GM18517 (cell line): ENCODE results near the gene ZER1.
"Not testable (repeated sequence)": the region's sequence is repeated elsewhere in the genome, so short reads cannot be mapped to it uniquely, and the experiment has no call there.

ENCODE experiments used
- ATAC-seq: cut with Tn5 transposase; IDR thresholded peaks from one replicate; pipeline ENCODE4 v1.9.1; 2021; ENCODE audit warnings: mild to moderate bottlenecking, moderate library complexity; ENCODE audit not compliant: unreplicated experiment

The ZER1 gene

DNA sequence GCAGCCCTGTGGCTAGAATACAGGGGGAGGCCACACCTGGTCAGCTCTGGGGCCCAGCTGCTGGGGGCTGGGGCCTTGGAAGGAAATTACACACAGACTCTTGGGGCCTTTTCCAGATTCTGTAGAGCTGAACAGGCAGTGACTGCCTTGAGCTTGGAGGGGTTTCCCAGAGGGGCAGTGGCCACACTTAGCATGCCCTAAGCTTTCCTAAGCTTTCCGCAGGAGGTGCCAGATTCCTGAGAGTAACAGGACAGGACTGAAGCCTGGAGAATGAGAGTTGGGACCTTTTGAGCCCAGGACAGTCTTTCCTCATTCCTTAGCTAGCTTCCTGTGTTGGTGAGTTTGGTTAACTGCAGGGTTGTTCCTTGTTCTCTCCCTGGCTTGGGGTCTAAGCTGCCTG lies 16.7 kb upstream of the ZER1 start:
- ATAC-seq, result no peak

GRCh38 chr9:128787659-128788058 lies 15.9 kb upstream of the ZER1 start:
- no peak for ATAC-seq

GRCh38 chr9:128786681-128787601 lies 15.2 kb upstream of the ZER1 start, which contains the start of gene TBC1D13:
TBC1D13 (plus strand) TSS chr9:128787253; CDS start chr9:128787354, 101 bp downstream.
- peak; percentile 87 for ATAC-seq

GRCh38 chr9:128785427-128785826 lies 13.7 kb upstream of the ZER1 start:
- ATAC-seq, result no peak

DNA sequence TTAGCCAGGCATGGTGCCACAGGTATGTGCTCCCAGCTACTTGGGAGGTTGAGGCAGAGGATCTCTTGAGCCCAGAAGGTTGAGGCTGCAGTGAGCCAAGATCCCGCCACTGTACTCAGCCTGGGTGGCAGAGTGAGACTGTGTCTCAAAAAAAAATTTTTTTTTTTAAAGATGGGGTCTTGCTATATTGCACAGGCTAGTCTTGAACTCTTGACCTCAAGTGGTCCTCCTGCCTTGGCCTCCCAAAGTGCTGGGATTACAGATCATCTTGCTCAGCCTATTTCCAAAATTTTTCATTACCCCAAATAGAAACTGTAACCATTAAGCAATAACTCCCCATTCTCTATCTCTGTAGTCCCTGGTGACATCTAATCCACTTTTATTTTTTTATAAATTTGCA lies 10.9 kb upstream of the ZER1 start:
- ATAC-seq, result no peak

DNA sequence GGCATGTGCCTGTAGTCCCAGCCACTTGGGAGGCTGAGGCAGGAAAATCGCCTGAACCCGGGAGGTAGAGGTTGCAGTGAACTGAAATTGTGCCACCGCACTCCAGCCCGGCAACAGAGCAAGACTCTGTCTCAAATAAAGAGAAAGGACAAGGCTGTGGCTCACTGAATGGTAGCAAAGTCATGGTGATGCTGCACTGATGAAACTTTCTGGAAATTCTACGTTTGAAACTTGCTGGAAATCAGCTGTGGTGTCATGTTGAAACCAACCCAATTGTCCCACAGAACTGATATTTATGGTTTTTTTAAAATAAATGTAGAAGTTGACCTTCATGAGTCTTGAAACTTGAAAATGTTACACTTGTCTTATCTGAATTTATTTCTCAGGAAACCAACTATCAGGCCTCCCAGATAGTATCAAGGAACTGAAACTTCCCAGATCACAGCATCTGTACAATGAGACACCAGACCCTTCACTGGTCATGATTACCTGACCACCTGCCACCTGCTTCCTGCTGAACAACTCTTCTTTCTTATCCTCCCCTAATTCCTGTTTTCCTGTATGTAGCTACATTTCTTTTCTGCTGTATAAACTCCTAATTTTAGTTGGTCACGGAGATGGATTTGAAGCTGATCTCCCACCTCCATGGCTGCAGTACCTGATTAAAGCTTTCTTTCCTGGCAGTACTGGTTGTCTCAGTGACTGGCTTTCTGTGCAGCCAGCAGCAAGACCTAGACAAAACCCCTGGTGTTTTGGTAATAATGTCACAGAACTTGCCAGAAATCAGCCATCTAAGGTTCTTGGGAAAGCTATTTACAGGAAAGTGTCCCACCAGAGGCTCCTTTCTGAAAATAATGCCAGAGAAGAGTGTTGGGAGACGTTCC lies 9.7 kb upstream of the ZER1 start:
- ATAC-seq, result no peak

GRCh38 chr9:128780093-128780492 lies 8.4 kb upstream of the ZER1 start:
- ATAC-seq, result not testable (repeated sequence)

GRCh38 chr9:128774804-128775203 lies 3.1 kb upstream of the ZER1 start:
- ATAC-seq, result no peak

GRCh38 chr9:128773049-128773448 lies 1.3 kb upstream of the ZER1 start:
- ATAC-seq, result no peak

- peak; percentile 28 for ATAC-seq
Observed at GRCh38 chr9:128771094-128771721, 519 bp downstream of the ZER1 start.

- ATAC-seq, result no peak
Observed at GRCh38 chr9:128770286-128771030, 1.3 kb downstream of the ZER1 start.

- no peak for ATAC-seq
Observed at GRCh38 chr9:128768606-128769005, 3.1 kb downstream of the ZER1 start.

- no peak for ATAC-seq
Observed at GRCh38 chr9:128765499-128765898, 6.2 kb downstream of the ZER1 start.

DNA sequence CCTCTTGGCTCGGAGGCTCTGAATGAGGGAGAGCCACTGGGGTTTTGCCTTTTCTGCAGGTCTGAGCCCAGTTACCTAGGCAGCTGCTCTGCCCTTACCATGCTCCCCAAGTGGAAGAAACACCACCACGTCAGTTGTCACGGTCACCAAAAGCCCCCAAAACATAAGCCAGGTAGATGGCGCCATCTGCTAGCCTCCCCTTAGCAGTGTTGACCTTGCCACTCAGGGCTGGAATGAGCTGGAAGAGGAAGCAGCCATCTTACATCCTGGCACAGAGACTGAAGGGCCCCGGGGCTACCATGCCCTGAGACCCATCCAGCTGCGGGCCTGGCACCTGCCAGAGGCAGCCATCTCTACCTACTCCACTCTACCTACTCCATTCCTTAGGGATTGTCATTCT lies 7.4 kb downstream of the ZER1 start:
- ATAC-seq, result no peak

- no peak for ATAC-seq
Observed at GRCh38 chr9:128762671-128763449, 8.9 kb downstream of the ZER1 start.

GRCh38 chr9:128757602-128758001 lies 14.1 kb downstream of the ZER1 start:
- no peak for ATAC-seq

GRCh38 chr9:128753627-128754026 lies 18.1 kb downstream of the ZER1 start:
- ATAC-seq, result no peak

DNA sequence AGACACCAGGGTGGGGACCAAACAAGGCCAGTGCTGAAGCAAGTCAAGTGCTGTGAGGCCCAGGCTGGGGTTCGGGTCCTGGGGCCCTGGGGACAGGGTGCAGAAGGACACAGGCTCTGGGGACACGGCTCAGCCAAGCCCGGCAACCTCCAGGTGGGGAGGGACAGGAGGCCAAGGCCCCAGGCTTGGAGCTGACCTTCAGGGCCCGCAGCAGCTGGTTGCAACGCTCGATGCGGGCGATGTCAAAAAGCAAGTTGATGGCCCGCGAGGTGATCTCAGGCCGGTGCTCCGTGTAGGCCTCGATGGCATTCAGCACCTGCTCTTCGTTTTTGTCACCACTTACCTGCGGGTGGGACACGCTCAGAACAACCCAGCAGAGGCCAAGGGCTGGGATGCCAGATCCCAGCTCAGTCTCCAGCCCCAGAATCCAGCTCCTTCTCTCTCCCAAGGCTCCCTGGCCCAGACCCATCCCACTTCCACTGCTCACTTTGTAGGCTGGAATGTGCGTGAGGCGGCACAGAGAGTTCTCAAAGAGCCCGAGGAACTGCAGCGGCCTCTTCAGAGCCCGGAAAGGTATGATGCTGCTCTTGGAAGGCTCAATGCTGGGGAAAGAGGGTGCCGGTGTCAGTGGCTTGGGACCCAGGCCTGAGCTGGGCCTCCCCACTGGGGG lies 20.7 kb downstream of the ZER1 start:
- ATAC-seq, result no peak

DNA sequence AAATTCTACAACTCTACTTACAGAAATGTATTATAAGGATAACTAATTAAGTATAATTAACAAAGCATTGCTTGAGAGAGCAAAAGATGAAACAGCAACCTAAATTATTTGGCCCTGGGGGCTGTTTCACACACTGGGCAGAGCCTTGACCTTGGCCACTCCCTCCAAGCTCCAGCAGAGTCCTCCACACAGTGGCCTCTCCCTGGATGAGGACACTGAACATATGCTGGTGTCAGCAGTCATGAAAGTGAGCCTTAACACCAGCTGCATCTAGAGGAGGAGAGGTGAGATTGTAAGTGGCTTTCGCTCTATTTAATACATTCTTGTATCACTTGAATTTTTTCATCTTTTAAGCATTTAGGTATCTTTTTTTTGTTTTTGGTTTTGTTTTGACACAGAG lies 24.5 kb downstream of the ZER1 start:
- no peak for ATAC-seq
